Tibial nerve (tissue), 4 donors: Measurements from ENCODE around the gene GRAMD1A.

Experiments used
- CTCF ChIP-seq, 5 experiments: fragments of 200-600 bp in 3 of 5; fragments of 450-650 bp in 2 of 5; sonication (generic) in 3 of 5; IDR thresholded peaks; one replicate each; pipeline ENCODE4 v1.5.1; 2016 to 2019; ENCODE audit warnings: antibody characterized with exemption in 5 of 5, mild to moderate bottlenecking in 3 of 5, moderate library complexity in 2 of 5
- EP300 ChIP-seq, 2 donors: sonication (generic); formaldehyde crosslinking; IDR thresholded peaks; one replicate each; pipeline ENCODE4 v1.6.1; 2017; ENCODE audit warnings: antibody characterized with exemption in 2 of 2, mild to moderate bottlenecking in 1 of 2

GRCh38 chr19:34985249-34986022 is 14.7 kb upstream of the GRAMD1A start:
- no peak for TF ChIP-seq CTCF (IDR thresholded peaks at IDR 0.05)
- peak in 1 of 2 donors; percentile 48 for TF ChIP-seq EP300 (IDR thresholded peaks at IDR 0.05)
